ENCODE results near the gene JMJD6. TPM values are rescaled to one million over a fixed set of nuclear protein-coding genes. Genes with fewer than 3 reads are reported as not detected.

JMJD6 gene
- total and polyA plus RNA-seq, 9 donors, result 13.8 to 25.0 (median 22.2) TPM

GRCh38 chr17:76689859-76690258, 36.5 kb downstream of the JMJD6 start:
- H3K27me3 ChIP-seq (ENCODE audit: control insufficient read depth, insufficient read depth, low read length), result no peaks in the 10 kb centered on the region

GRCh38 chr17:76688165-76688622, 38.2 kb downstream of the JMJD6 start:
- Histone ChIP-seq H3K36me3 (ENCODE audit: control insufficient read depth, insufficient read depth, low read length) (peaks cover 22% of the 10 kb centered on the region), H3K4me1 (ENCODE audit: control insufficient read depth, insufficient read depth, low read length) (peaks cover 68% of the 10 kb centered on the region), H3K9me3 (replicated peaks; ENCODE audit: control insufficient read depth, low read depth, low read length) (no peaks in the 10 kb centered on the region), H3K27me3 (ENCODE audit: control insufficient read depth, insufficient read depth, low read length) (no peaks in the 10 kb centered on the region), H3K4me3 (ENCODE audit: low read length) (no peak overlapping the region), H3K27ac (ENCODE audit: low read length) (peak overlapping the region; percentile 94)
- no peak for DNase-seq
- WGBS (ENCODE audit: insufficient coverage), result 59% methylated on average over 9 of the region's 11 CpGs

More at GRCh38 chr17:76689859-76690258, 36.5 kb downstream of the JMJD6 start:
- Histone ChIP-seq H3K4me1 (ENCODE audit: control insufficient read depth, insufficient read depth, low read length) (peaks cover 51% of the 10 kb centered on the region), H3K36me3 (ENCODE audit: control insufficient read depth, insufficient read depth, low read length) (peaks cover 14% of the 10 kb centered on the region), H3K4me3 (ENCODE audit: low read length) (no peak overlapping the region), H3K9me3 (replicated peaks; ENCODE audit: control insufficient read depth, low read depth, low read length) (no peaks in the 10 kb centered on the region), H3K27ac (ENCODE audit: low read length) (no peak overlapping the region)
- DNase-seq, result no peak
- 89% methylated on average over 9 of the region's 11 CpGs for WGBS (ENCODE audit: insufficient coverage)

GRCh38 chr17:76687298-76688164, 38.9 kb downstream of the JMJD6 start:
- peak; percentile 90 for DNase-seq
- Histone ChIP-seq H3K9me3 (replicated peaks; ENCODE audit: control insufficient read depth, low read depth, low read length) (no peaks in the 10 kb centered on the region), H3K27ac (ENCODE audit: low read length) (peak overlapping the region; percentile 94), H3K4me1 (ENCODE audit: control insufficient read depth, insufficient read depth, low read length) (peaks cover 75% of the 10 kb centered on the region), H3K36me3 (ENCODE audit: control insufficient read depth, insufficient read depth, low read length) (peaks cover 28% of the 10 kb centered on the region), H3K4me3 (ENCODE audit: low read length) (no peak overlapping the region), H3K27me3 (ENCODE audit: control insufficient read depth, insufficient read depth, low read length) (no peaks in the 10 kb centered on the region)
- 31% methylated on average over 19 of the region's 26 CpGs for WGBS (ENCODE audit: insufficient coverage)

- Histone ChIP-seq H3K27me3 (ENCODE audit: control insufficient read depth, insufficient read depth, low read length) (no peaks in the 10 kb centered on the region), H3K36me3 (ENCODE audit: control insufficient read depth, insufficient read depth, low read length) (peaks cover 32% of the 10 kb centered on the region), H3K4me1 (ENCODE audit: control insufficient read depth, insufficient read depth, low read length) (peaks cover 83% of the 10 kb centered on the region), H3K9me3 (replicated peaks; ENCODE audit: control insufficient read depth, low read depth, low read length) (no peaks in the 10 kb centered on the region), H3K4me3 (ENCODE audit: low read length) (no peak overlapping the region), H3K27ac (ENCODE audit: low read length) (peak overlapping the region; percentile 75)
- WGBS (ENCODE audit: insufficient coverage), result 68% methylated on average over 6 of the region's 15 CpGs
- DNase-seq, result peak; percentile 45
Observed at GRCh38 chr17:76686538-76687297, 39.7 kb downstream of the JMJD6 start.

- DNase-seq, result peak; percentile 43
- 7% methylated on average over 2 of the region's 8 CpGs for WGBS (ENCODE audit: insufficient coverage)
- Histone ChIP-seq H3K36me3 (ENCODE audit: control insufficient read depth, insufficient read depth, low read length) (peaks cover 37% of the 10 kb centered on the region), H3K9me3 (replicated peaks; ENCODE audit: control insufficient read depth, low read depth, low read length) (no peaks in the 10 kb centered on the region), H3K4me1 (ENCODE audit: control insufficient read depth, insufficient read depth, low read length) (peaks cover 92% of the 10 kb centered on the region), H3K27me3 (ENCODE audit: control insufficient read depth, insufficient read depth, low read length) (no peaks in the 10 kb centered on the region), H3K27ac (ENCODE audit: low read length) (peak overlapping the region; percentile 55), H3K4me3 (ENCODE audit: low read length) (no peak overlapping the region)
Observed at GRCh38 chr17:76685846-76686245, 40.6 kb downstream of the JMJD6 start.

- H3K27me3 ChIP-seq (ENCODE audit: control insufficient read depth, insufficient read depth, low read length), result no peaks in the 10 kb centered on the region
- H3K27ac ChIP-seq (ENCODE audit: low read length), result peak overlapping the region; percentile 55
- 70% methylated on average over 11 of the region's 12 CpGs for WGBS (ENCODE audit: insufficient coverage)
- no peaks in the 10 kb centered on the region for H3K9me3 ChIP-seq (replicated peaks; ENCODE audit: control insufficient read depth, low read depth, low read length)
- H3K4me3 ChIP-seq (ENCODE audit: low read length), result no peak overlapping the region
- H3K36me3 ChIP-seq (ENCODE audit: control insufficient read depth, insufficient read depth, low read length), result peaks cover 41% of the 10 kb centered on the region
- H3K4me1 ChIP-seq (ENCODE audit: control insufficient read depth, insufficient read depth, low read length), result peaks cover 93% of the 10 kb centered on the region
- no peak for DNase-seq
Observed at GRCh38 chr17:76685366-76685765, 41.0 kb downstream of the JMJD6 start.

GRCh38 chr17:76684756-76685155, 41.6 kb downstream of the JMJD6 start:
- Histone ChIP-seq H3K36me3 (ENCODE audit: control insufficient read depth, insufficient read depth, low read length) (peaks cover 43% of the 10 kb centered on the region), H3K4me1 (ENCODE audit: control insufficient read depth, insufficient read depth, low read length) (peaks cover 90% of the 10 kb centered on the region), H3K4me3 (ENCODE audit: low read length) (no peak overlapping the region), H3K27ac (ENCODE audit: low read length) (peak overlapping the region; percentile 55), H3K27me3 (ENCODE audit: control insufficient read depth, insufficient read depth, low read length) (no peaks in the 10 kb centered on the region), H3K9me3 (replicated peaks; ENCODE audit: control insufficient read depth, low read depth, low read length) (no peaks in the 10 kb centered on the region)
- WGBS (ENCODE audit: insufficient coverage), result 80% methylated on average over 1 of the region's 7 CpGs
- no peak for DNase-seq

- WGBS (ENCODE audit: insufficient coverage), result 83% methylated on average over 12 of the region's 25 CpGs
- H3K9me3 ChIP-seq (replicated peaks; ENCODE audit: control insufficient read depth, low read depth, low read length), result no peaks in the 10 kb centered on the region
Observed at GRCh38 chr17:76683921-76684745, 42.3 kb downstream of the JMJD6 start.

GRCh38 chr17:76683011-76683755, 43.2 kb downstream of the JMJD6 start:
- WGBS (ENCODE audit: insufficient coverage), result 40% methylated on average over 13 of the region's 18 CpGs
- Histone ChIP-seq H3K27ac (ENCODE audit: low read length) (peak overlapping the region; percentile 87), H3K9me3 (replicated peaks; ENCODE audit: control insufficient read depth, low read depth, low read length) (no peaks in the 10 kb centered on the region), H3K4me1 (ENCODE audit: control insufficient read depth, insufficient read depth, low read length) (peaks cover 74% of the 10 kb centered on the region), H3K36me3 (ENCODE audit: control insufficient read depth, insufficient read depth, low read length) (peaks cover 52% of the 10 kb centered on the region), H3K27me3 (ENCODE audit: control insufficient read depth, insufficient read depth, low read length) (no peaks in the 10 kb centered on the region), H3K4me3 (ENCODE audit: low read length) (no peak overlapping the region)
- DNase-seq, result no peak

More at GRCh38 chr17:76683921-76684745, 42.3 kb downstream of the JMJD6 start:
- Histone ChIP-seq H3K4me1 (ENCODE audit: control insufficient read depth, insufficient read depth, low read length) (peaks cover 84% of the 10 kb centered on the region), H3K36me3 (ENCODE audit: control insufficient read depth, insufficient read depth, low read length) (peaks cover 46% of the 10 kb centered on the region), H3K4me3 (ENCODE audit: low read length) (no peak overlapping the region), H3K27ac (ENCODE audit: low read length) (peak overlapping the region; percentile 24), H3K27me3 (ENCODE audit: control insufficient read depth, insufficient read depth, low read length) (no peaks in the 10 kb centered on the region)
- peak; percentile 33 for DNase-seq

Data from muscle of leg (tissue), 11 donors.